Endothelial cell of hepatic sinusoid (primary cell): ENCODE measurements around the gene AFAP1L1.

Experiments
- in situ Hi-C: cut with HindIII; loops from 2 replicates; pipeline ENCODE4 v1.10.0; 2017; ENCODE audit warnings: low sequenced_read_pairs

AFAP1L1 gene

GRCh38 chr5:149257889-149258705, 13.6 kb upstream of the AFAP1L1 start:
- in situ Hi-C loops, result loop anchor here (25.0 kb wide), 1 partner anchor 271 kb away; no protein-coding TSS in a partner anchor

GRCh38 chr5:149260761-149261160, 10.9 kb upstream of the AFAP1L1 start:
- in situ Hi-C loops, result loop anchor here (25.0 kb wide), 1 partner anchor 273 kb away; no protein-coding TSS in a partner anchor

- in situ Hi-C loops, result loop anchor here (25.0 kb wide), 1 partner anchor 274 kb away; no protein-coding TSS in a partner anchor
These were observed 10.4 kb upstream of the AFAP1L1 start for GRCh38 chr5:149261246-149261645.

GRCh38 chr5:149262315-149262714, 9.3 kb upstream of the AFAP1L1 start:
- in situ Hi-C loops, result loop anchor here (25.0 kb wide), 1 partner anchor 275 kb away; no protein-coding TSS in a partner anchor

GRCh38 chr5:149264439-149265067, 7.1 kb upstream of the AFAP1L1 start:
- in situ Hi-C loops, result loop anchor here (5.0 to 25.0 kb wide), 2 partner anchors 132 to 277 kb away; no protein-coding TSS in a partner anchor

GRCh38 chr5:149265068-149265465, 6.6 kb upstream of the AFAP1L1 start:
- in situ Hi-C loops, result loop anchor here (5.0 to 25.0 kb wide), 2 partner anchors 133 to 278 kb away; no protein-coding TSS in a partner anchor

GRCh38 chr5:149265597-149265996, 6.1 kb upstream of the AFAP1L1 start:
- in situ Hi-C loops, result loop anchor here (5.0 to 25.0 kb wide), 2 partner anchors 133 to 278 kb away; no protein-coding TSS in a partner anchor

- in situ Hi-C loops, result loop anchor here (5.0 to 25.0 kb wide), 2 partner anchors 135 to 280 kb away; no protein-coding TSS in a partner anchor
These were observed 4.3 kb upstream of the AFAP1L1 start for GRCh38 chr5:149267241-149267973.

- in situ Hi-C loops, result loop anchor here (5.0 to 25.0 kb wide), 2 partner anchors 137 to 282 kb away; no protein-coding TSS in a partner anchor
These were observed 2.6 kb upstream of the AFAP1L1 start for GRCh38 chr5:149268928-149269557.

- in situ Hi-C loops, result loop anchor here (25.0 kb wide), 1 partner anchor 284 kb away; no protein-coding TSS in a partner anchor
These were observed 404 bp upstream of the AFAP1L1 start for GRCh38 chr5:149271195-149271715.

- in situ Hi-C loops, result loop anchor here (25.0 kb wide), 1 partner anchor 285 kb away; no protein-coding TSS in a partner anchor
These were observed 1.1 kb downstream of the AFAP1L1 start for GRCh38 chr5:149272781-149273180.

- in situ Hi-C loops, result loop anchor here (25.0 kb wide), 1 partner anchor 286 kb away; no protein-coding TSS in a partner anchor
These were observed 1.6 kb downstream of the AFAP1L1 start for GRCh38 chr5:149273237-149273636.

- in situ Hi-C loops, result loop anchor here (25.0 kb wide), 1 partner anchor 287 kb away; no protein-coding TSS in a partner anchor
These were observed 2.3 kb downstream of the AFAP1L1 start for GRCh38 chr5:149273950-149274349.

- in situ Hi-C loops, result loop anchor here (25.0 kb wide), 1 partner anchor 288 kb away; no protein-coding TSS in a partner anchor
These were observed 3.3 kb downstream of the AFAP1L1 start for GRCh38 chr5:149274939-149275338.

- in situ Hi-C loops, result no loop called here
These were observed 6.1 kb downstream of the AFAP1L1 start for GRCh38 chr5:149277801-149278200.

GRCh38 chr5:149278451-149279210, 7.0 kb downstream of the AFAP1L1 start:
- in situ Hi-C loops, result no loop called here

GRCh38 chr5:149279661-149280060, 8.0 kb downstream of the AFAP1L1 start:
- in situ Hi-C loops, result no loop called here

- in situ Hi-C loops, result no loop called here
These were observed 8.5 kb downstream of the AFAP1L1 start for GRCh38 chr5:149280124-149280523.

- in situ Hi-C loops, result no loop called here
These were observed 9.1 kb downstream of the AFAP1L1 start for GRCh38 chr5:149280802-149281201.
